ENCODE measurements around the gene PCDHGA7. TPM values are rescaled to one million over a fixed set of nuclear protein-coding genes. Genes with fewer than 3 reads are reported as not detected.

PCDHGA7 gene
- polyA plus RNA-seq, 1 experiment = 3.6 TPM

GRCh38 chr5:141434006-141434405 lies 51.5 kb downstream of the PCDHGA7 start:
- TF ChIP-seq CTCF (IDR thresholded peaks at IDR 0.05; ENCODE audit: insufficient read depth, low read depth, low read length) = no peak
- DNase-seq (ENCODE audit: low read depth) = no peak
- Histone ChIP-seq H3K4me3 (ENCODE audit: low read depth, low read length) (no peak overlapping the region), H3K36me3 (ENCODE audit: control insufficient read depth, insufficient read depth, low read length) (no peaks in the 10 kb centered on the region), H3K27me3 (ENCODE audit: control insufficient read depth, insufficient read depth, low read length) (no peaks in the 10 kb centered on the region)
- CTCF ChIA-PET = interaction anchor here (0.6 to 1.1 kb wide), 2 partner anchors 83 to 127 kb away, joined by 3 read pairs; no protein-coding TSS in a partner anchor
- POLR2A ChIA-PET = no interaction called here

Other genes starting within 250 kb of the PCDHGA7 start
- gene PCDHB5, start 247.5 kb upstream of the PCDHGA7 start, polyA plus RNA-seq (2011; rRNA removed) = 0.18 and 0.22 TPM in 2 replicates
- 0.20 and 0.26 TPM in 2 replicates for gene PCDHB6, start 232.7 kb upstream of the PCDHGA7 start, polyA plus RNA-seq (2011; rRNA removed)
- 0.31 and 0.44 TPM in 2 replicates for gene PCDHB7, start 210.1 kb upstream of the PCDHGA7 start, polyA plus RNA-seq (2011; rRNA removed)
- 0.11 and 0.17 TPM in 2 replicates for gene PCDHB8, start 205.0 kb upstream of the PCDHGA7 start, polyA plus RNA-seq (2011; rRNA removed)
- 0.21 and 0.32 TPM in 2 replicates for gene PCDHB16, start 200.4 kb upstream of the PCDHGA7 start, polyA plus RNA-seq (2011; rRNA removed)
- gene PCDHB9, start 195.6 kb upstream of the PCDHGA7 start, polyA plus RNA-seq (2011; rRNA removed) = 0.22 and 0.49 TPM in 2 replicates
- 0.18 and 0.28 TPM in 2 replicates for gene PCDHB10, start 190.4 kb upstream of the PCDHGA7 start, polyA plus RNA-seq (2011; rRNA removed)
- 0.10 and 0.22 TPM in 2 replicates for gene PCDHB11, start 183.1 kb upstream of the PCDHGA7 start, polyA plus RNA-seq (2011; rRNA removed)
- 0.09 and 0.13 TPM in 2 replicates for gene PCDHB12, start 174.0 kb upstream of the PCDHGA7 start, polyA plus RNA-seq (2011; rRNA removed)
- gene PCDHB13, start 168.8 kb upstream of the PCDHGA7 start, polyA plus RNA-seq (2011; rRNA removed) = 0.16 and 0.23 TPM in 2 replicates
- 0.42 and 0.47 TPM in 2 replicates for gene PCDHB14, start 159.4 kb upstream of the PCDHGA7 start, polyA plus RNA-seq (2011; rRNA removed)
- 0.45 and 0.52 TPM in 2 replicates for gene PCDHB15, start 137.3 kb upstream of the PCDHGA7 start, polyA plus RNA-seq (2011; rRNA removed)
- not detected in 2 replicates for gene SLC25A2, start 78.7 kb upstream of the PCDHGA7 start, polyA plus RNA-seq (2011; rRNA removed)
- gene TAF7, start 62.0 kb upstream of the PCDHGA7 start, polyA plus RNA-seq (2011; rRNA removed) = 25.5 and 46.7 TPM in 2 replicates
- gene PCDHGA1, start 52.2 kb upstream of the PCDHGA7 start, polyA plus RNA-seq (2011; rRNA removed) = 1.8 and 1.9 TPM in 2 replicates
- 6.7 and 6.8 TPM in 2 replicates for gene PCDHGA2, start 44.0 kb upstream of the PCDHGA7 start, polyA plus RNA-seq (2011; rRNA removed)
- 1.9 and 2.5 TPM in 2 replicates for gene PCDHGA3, start 38.9 kb upstream of the PCDHGA7 start, polyA plus RNA-seq (2011; rRNA removed)
- gene PCDHGB1, start 32.6 kb upstream of the PCDHGA7 start, polyA plus RNA-seq (2011; rRNA removed) = 2.0 and 2.2 TPM in 2 replicates
- 3.0 and 4.0 TPM in 2 replicates for gene PCDHGA4, start 27.7 kb upstream of the PCDHGA7 start, polyA plus RNA-seq (2011; rRNA removed)
- 3.7 and 4.0 TPM in 2 replicates for gene PCDHGB2, start 22.7 kb upstream of the PCDHGA7 start, polyA plus RNA-seq (2011; rRNA removed)
- gene PCDHGA5, start 18.6 kb upstream of the PCDHGA7 start, polyA plus RNA-seq (2011; rRNA removed) = 1.2 and 1.6 TPM in 2 replicates
- 2.7 and 3.0 TPM in 2 replicates for gene PCDHGB3, start 12.5 kb upstream of the PCDHGA7 start, polyA plus RNA-seq (2011; rRNA removed)
- 3.3 and 4.3 TPM in 2 replicates for gene PCDHGA6, start 8.9 kb upstream of the PCDHGA7 start, polyA plus RNA-seq (2011; rRNA removed)
- gene PCDHGB4, start 5.0 kb downstream of the PCDHGA7 start, polyA plus RNA-seq (2011; rRNA removed) = 11.8 and 12.2 TPM in 2 replicates
- gene PCDHGA8, start 9.9 kb downstream of the PCDHGA7 start, polyA plus RNA-seq (2011; rRNA removed) = 0.72 and 0.77 TPM in 2 replicates
- gene PCDHGB5, start 15.2 kb downstream of the PCDHGA7 start, polyA plus RNA-seq (2011; rRNA removed) = 13.5 and 19.4 TPM in 2 replicates
- 0.97 and 1.2 TPM in 2 replicates for gene PCDHGA9, start 20.0 kb downstream of the PCDHGA7 start, polyA plus RNA-seq (2011; rRNA removed)
- 1.5 and 1.7 TPM in 2 replicates for gene PCDHGB6, start 25.3 kb downstream of the PCDHGA7 start, polyA plus RNA-seq (2011; rRNA removed)
- 2.7 and 3.9 TPM in 2 replicates for gene PCDHGA10, start 30.2 kb downstream of the PCDHGA7 start, polyA plus RNA-seq (2011; rRNA removed)
- 7.6 and 9.6 TPM in 2 replicates for gene PCDHGB7, start 34.9 kb downstream of the PCDHGA7 start, polyA plus RNA-seq (2011; rRNA removed)
- gene PCDHGA11, start 38.3 kb downstream of the PCDHGA7 start, polyA plus RNA-seq (2011; rRNA removed) = 5.4 and 7.4 TPM in 2 replicates
- 6.1 and 7.9 TPM in 2 replicates for gene PCDHGA12, start 47.8 kb downstream of the PCDHGA7 start, polyA plus RNA-seq (2011; rRNA removed)
- gene PCDHGC3, start 93.2 kb downstream of the PCDHGA7 start, polyA plus RNA-seq (2011; rRNA removed) = 36.5 and 56.3 TPM in 2 replicates
- gene PCDHGC4, start 102.3 kb downstream of the PCDHGA7 start, polyA plus RNA-seq (2011; rRNA removed) = 0.49 TPM in 2 replicates
- 0.99 and 1.6 TPM in 2 replicates for gene PCDHGC5, start 106.3 kb downstream of the PCDHGA7 start, polyA plus RNA-seq (2011; rRNA removed)
- 23.3 and 36.6 TPM in 2 replicates for gene DIAPH1, start 236.3 kb downstream of the PCDHGA7 start, polyA plus RNA-seq (2011; rRNA removed)